Activated CD8-positive, alpha-beta T cell treated with anti-CD3 and anti-CD28 coated beads for 36 hours (primary cell): Measurements from ENCODE around the gene ZC3H11A. TPM values are rescaled to one million over a fixed set of nuclear protein-coding genes. Genes with fewer than 3 reads are reported as not detected.

ENCODE experiments used
- ATAC-seq: fragments of 200-7000 bp; cut with Tn5 transposase; one replicate; pipeline ENCODE4 v1.10.0; 2021; ENCODE audit warnings: mild to moderate bottlenecking, moderate library complexity
- CTCF ChIA-PET: fragments of 350-600 bp; sonication (Branson Sonifier 250); formaldehyde crosslinking; loops from one replicate; lab custom pipeline; 2021; ENCODE audit warnings: antibody characterized with exemption; lab: Charles Lee
- POLR2A ChIA-PET: fragments of 350-600 bp; sonication (Branson Sonifier 250); formaldehyde crosslinking; loops from one replicate; lab custom pipeline; 2021; ENCODE audit warnings: antibody characterized with exemption; lab: Charles Lee
- DNase-seq: peaks from one replicate; pipeline ENCODE4 v3.0.0-alpha.2; 2020
- H3K27ac Mint-ChIP-seq: one replicate; pipeline ENCODE4 v1.8.0; 2021; ENCODE audit warnings: mild to moderate bottlenecking, mixed read lengths
- H3K27me3 Mint-ChIP-seq: one replicate; pipeline ENCODE4 v1.8.0; 2021; ENCODE audit warnings: mixed read lengths
- H3K36me3 Mint-ChIP-seq: one replicate; pipeline ENCODE4 v1.8.0; 2021; ENCODE audit warnings: low read depth, mixed read lengths
- H3K4me1 Mint-ChIP-seq: one replicate; pipeline ENCODE4 v1.8.0; 2021; ENCODE audit warnings: low read depth, mixed read lengths
- H3K4me3 Mint-ChIP-seq: one replicate; pipeline ENCODE4 v1.8.0; 2021; ENCODE audit warnings: mild to moderate bottlenecking, moderate library complexity, mixed read lengths
- H3K9me3 Mint-ChIP-seq: one replicate; pipeline ENCODE4 v1.8.0; 2021; ENCODE audit warnings: mixed read lengths
- intact Hi-C: fragments of 100-400 bp; cut with micrococcal nuclease; formaldehyde crosslinking; loops from one replicate; pipeline ENCODE4 v1.10.0; 2022
- total RNA-seq, 2 experiments: library from RNA; stranded (reverse); gene quantifications; one replicate each; pipeline ENCODE4 v1.2.3, GENCODE V29; 2021
- TF ChIP-seq, protein P1 (sequence below): fragments of 200-600 bp; IDR thresholded peaks from one replicate; pipeline ENCODE4 v1.8.0; 2022; ENCODE audit warnings: antibody characterized with exemption, mild to moderate bottlenecking

ZC3H11A gene
- total RNA-seq, 2 experiments from 2014 or later: 77.9 to 83.1 TPM

DNA sequence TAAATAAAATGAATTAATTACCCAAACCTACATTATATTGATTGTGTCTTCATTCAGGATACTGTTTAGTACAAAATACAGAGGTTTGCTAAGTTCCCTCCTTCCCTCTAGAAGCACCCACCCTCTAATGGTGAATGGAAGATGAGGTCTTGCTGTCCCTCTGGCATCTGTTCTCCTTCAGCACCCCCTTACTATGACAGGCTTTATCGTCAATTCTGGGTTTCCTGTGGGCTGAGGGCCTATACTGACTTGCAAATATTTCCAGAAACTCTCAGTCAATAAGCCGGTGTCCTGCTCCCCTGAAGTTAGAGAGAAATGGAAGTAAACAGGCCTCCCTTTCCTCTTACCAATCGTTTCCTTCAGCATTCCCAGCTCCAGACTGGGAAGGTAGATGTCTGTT is 17.3 kb upstream of the ZC3H11A start:
- no peak overlapping the region for H3K4me3 Mint-ChIP-seq
- POLR2A ChIA-PET: no interaction called here
- H3K9me3 Mint-ChIP-seq: no peaks in the 10 kb centered on the region
- CTCF ChIA-PET: no interaction called here
- TF ChIP-seq, protein P1, sequence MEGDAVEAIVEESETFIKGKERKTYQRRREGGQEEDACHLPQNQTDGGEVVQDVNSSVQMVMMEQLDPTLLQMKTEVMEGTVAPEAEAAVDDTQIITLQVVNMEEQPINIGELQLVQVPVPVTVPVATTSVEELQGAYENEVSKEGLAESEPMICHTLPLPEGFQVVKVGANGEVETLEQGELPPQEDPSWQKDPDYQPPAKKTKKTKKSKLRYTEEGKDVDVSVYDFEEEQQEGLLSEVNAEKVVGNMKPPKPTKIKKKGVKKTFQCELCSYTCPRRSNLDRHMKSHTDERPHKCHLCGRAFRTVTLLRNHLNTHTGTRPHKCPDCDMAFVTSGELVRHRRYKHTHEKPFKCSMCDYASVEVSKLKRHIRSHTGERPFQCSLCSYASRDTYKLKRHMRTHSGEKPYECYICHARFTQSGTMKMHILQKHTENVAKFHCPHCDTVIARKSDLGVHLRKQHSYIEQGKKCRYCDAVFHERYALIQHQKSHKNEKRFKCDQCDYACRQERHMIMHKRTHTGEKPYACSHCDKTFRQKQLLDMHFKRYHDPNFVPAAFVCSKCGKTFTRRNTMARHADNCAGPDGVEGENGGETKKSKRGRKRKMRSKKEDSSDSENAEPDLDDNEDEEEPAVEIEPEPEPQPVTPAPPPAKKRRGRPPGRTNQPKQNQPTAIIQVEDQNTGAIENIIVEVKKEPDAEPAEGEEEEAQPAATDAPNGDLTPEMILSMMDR: no peak
- peaks cover 32% of the 10 kb centered on the region for H3K36me3 Mint-ChIP-seq
- H3K4me1 Mint-ChIP-seq: peaks cover 8% of the 10 kb centered on the region
- ATAC-seq (no peak), DNase-seq (no peak)
- H3K27ac Mint-ChIP-seq: no peak overlapping the region
- intact Hi-C loops: no loop called here
- no peaks in the 10 kb centered on the region for H3K27me3 Mint-ChIP-seq

DNA sequence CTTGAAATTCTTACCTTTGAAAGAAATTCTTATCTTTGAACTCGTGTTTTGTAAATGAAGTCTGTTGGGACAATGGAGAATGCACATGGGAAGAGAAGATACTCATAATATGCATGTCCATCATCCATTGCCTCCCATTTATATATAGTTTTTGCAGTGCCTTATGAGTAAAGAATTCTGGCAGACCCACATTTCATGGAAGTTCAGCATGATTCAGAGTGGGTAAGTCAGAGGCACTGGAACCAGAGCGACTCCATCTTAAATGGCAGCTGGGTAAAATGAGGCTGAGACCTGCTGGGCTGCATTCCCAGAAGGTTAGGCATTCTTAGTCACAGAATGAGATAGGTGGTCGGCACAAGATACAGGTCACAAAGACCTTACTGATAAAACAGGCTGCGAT is 16.6 kb upstream of the ZC3H11A start:
- H3K9me3 Mint-ChIP-seq: no peaks in the 10 kb centered on the region
- intact Hi-C loops: no loop called here
- POLR2A ChIA-PET: no interaction called here
- H3K27me3 Mint-ChIP-seq: no peaks in the 10 kb centered on the region
- TF ChIP-seq, protein P1: no peak
- H3K36me3 Mint-ChIP-seq: peaks cover 27% of the 10 kb centered on the region
- peaks cover 8% of the 10 kb centered on the region for H3K4me1 Mint-ChIP-seq
- no peak overlapping the region for H3K27ac Mint-ChIP-seq
- CTCF ChIA-PET: no interaction called here
- no peak for ATAC-seq
- H3K4me3 Mint-ChIP-seq: no peak overlapping the region
- DNase-seq: no peak

DNA sequence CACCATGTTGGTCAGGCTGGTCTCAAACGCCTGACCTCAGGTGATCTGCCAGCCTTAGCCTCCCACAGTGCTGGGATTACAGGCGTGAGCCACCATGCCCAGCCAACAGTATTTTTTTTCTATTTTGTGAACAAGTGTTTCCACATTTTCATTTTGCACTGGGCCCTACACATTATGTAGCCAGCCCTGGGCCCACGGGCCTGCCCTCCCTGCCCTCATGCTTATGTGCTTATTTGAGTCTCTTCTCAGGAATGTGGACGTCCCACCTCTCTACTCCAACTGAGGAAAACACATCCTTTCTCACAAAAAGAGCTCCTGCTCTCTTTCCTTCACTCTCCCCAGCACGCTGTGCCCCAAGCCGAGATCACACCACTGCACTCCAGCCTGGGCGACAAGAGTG is 13.5 kb upstream of the ZC3H11A start:
- POLR2A ChIA-PET: interaction anchor here (3.8 kb wide), 1 partner anchor 17 kb away, joined by 14 read pairs; the partner anchor contains the start of gene LAX1
- peaks cover under 1% of the 10 kb centered on the region for H3K4me1 Mint-ChIP-seq
- H3K27me3 Mint-ChIP-seq: no peaks in the 10 kb centered on the region
- H3K36me3 Mint-ChIP-seq: peaks cover 1% of the 10 kb centered on the region
- H3K9me3 Mint-ChIP-seq: no peaks in the 10 kb centered on the region
- no peak overlapping the region for H3K27ac Mint-ChIP-seq
- ATAC-seq (no peak), DNase-seq (no peak)
- CTCF ChIA-PET: no interaction called here
- TF ChIP-seq, protein P1: no peak
- intact Hi-C loops: no loop called here
- no peak overlapping the region for H3K4me3 Mint-ChIP-seq

DNA sequence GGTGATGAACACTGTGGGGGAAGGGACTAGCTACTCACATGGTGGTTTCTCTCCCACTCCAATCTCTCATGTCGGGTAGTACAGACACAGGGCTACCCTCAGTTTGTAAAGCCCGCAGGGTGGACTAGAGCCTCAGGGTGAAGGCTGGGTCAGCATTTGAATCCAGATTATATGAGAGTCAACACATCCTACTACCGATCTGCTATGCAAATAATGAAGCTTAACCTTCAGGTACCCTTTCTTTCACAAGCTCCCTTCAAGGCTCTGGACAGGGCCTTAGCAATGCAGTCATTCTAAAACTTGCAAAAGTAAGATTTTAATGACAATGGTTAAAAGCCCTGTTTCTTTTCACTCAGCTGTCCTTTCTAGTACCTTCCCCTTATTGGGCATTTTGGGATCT is 5.5 kb upstream of the ZC3H11A start:
- H3K27me3 Mint-ChIP-seq: no peaks in the 10 kb centered on the region
- TF ChIP-seq, protein P1: no peak
- no peak overlapping the region for H3K27ac Mint-ChIP-seq
- POLR2A ChIA-PET: no interaction called here
- no peak for DNase-seq
- no peak for ATAC-seq
- peaks cover 4% of the 10 kb centered on the region for H3K4me1 Mint-ChIP-seq
- no peak overlapping the region for H3K4me3 Mint-ChIP-seq
- intact Hi-C loops: no loop called here
- no peaks in the 10 kb centered on the region for H3K9me3 Mint-ChIP-seq
- CTCF ChIA-PET: no interaction called here
- H3K36me3 Mint-ChIP-seq: no peaks in the 10 kb centered on the region

DNA sequence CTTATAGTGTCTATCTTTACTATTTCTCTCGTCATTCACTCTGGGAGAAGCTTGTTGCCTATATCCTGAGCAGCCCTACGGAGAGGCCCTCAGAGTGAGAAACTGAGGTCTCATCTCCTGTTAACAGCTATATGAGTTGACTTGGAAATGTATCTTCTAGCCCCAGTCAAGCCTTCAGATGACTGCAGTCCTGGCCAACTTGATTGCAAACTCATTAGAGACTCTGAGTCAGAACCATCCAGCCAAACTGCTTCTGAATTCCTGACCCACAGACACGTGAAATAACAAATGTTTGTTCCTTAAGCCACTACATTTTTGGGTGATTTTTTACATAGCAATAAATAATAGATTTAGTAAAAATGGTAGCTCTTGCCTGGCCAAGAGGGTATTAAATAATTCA is 3.9 kb upstream of the ZC3H11A start:
- Mint-ChIP-seq H3K27me3 (no peaks in the 10 kb centered on the region), H3K27ac (no peak overlapping the region), H3K9me3 (no peaks in the 10 kb centered on the region), H3K4me1 (peaks cover 8% of the 10 kb centered on the region), H3K4me3 (no peak overlapping the region), H3K36me3 (peaks cover 7% of the 10 kb centered on the region)
- ATAC-seq (no peak), DNase-seq (no peak)
- intact Hi-C loops: no loop called here
- ChIA-PET POLR2A (interaction anchor here (1.5 kb wide), 1 partner anchor 27 kb away, joined by 4 read pairs; the partner anchor contains the start of gene LAX1), CTCF (interaction anchor here (0.9 to 1.2 kb wide), 2 partner anchors 89 to 288 kb away, joined by 3 to 6 read pairs; no protein-coding TSS in a partner anchor)
- TF ChIP-seq, protein P1: no peak
